H1 (cell line): ENCODE measurements around the gene HYLS1. TPM values are rescaled to one million over a fixed set of nuclear protein-coding genes. Genes with fewer than 3 reads are reported as not detected.

Source experiments
- CTCF ChIA-PET: fragments of 300-600 bp; sonication (Branson Sonifier 250); formaldehyde crosslinking; loops from one replicate; lab custom pipeline; 2021; ENCODE audit not compliant: partially characterized antibody; lab: Charles Lee
- POLR2A ChIA-PET: fragments of 300-600 bp; sonication (Branson Sonifier 250); formaldehyde crosslinking; loops from one replicate; lab custom pipeline; 2021; ENCODE audit warnings: inconsistent platforms; ENCODE audit not compliant: partially characterized antibody; lab: Charles Lee
- DNase-seq, 2 experiments: peaks; one replicate each; pipeline versions ENCODE4 v3.0.0 to v3.0.0-alpha.2; 2010 to 2022; ENCODE audit warnings: low spot score in 2 of 2, low read depth in 1 of 2, mixed read lengths in 1 of 2
- FAIRE-seq: peaks from 2 replicates; lab custom pipeline; 2011; peaks lifted over from hg19 to GRCh38; lab: Jason Lieb, UNC
- H2AFZ ChIP-seq: 2 replicates; pipeline ENCODE4 v1.8.1; 2012; ENCODE audit warnings: low read length, inconsistent platforms
- H2AK5ac ChIP-seq: 2 replicates; pipeline ENCODE4 v1.6.1; 2013; ENCODE audit warnings: low read depth, low read length
- H2BK120ac ChIP-seq: replicated peaks from 2 replicates; pipeline ENCODE3; 2013; ENCODE audit warnings: low read depth, low read length, inconsistent platforms
- H2BK12ac ChIP-seq: 2 replicates; pipeline ENCODE4 v1.6.1; 2013; ENCODE audit warnings: low read depth, low read length
- H2BK15ac ChIP-seq: 2 replicates; pipeline ENCODE4 v1.6.1; 2013; ENCODE audit warnings: low read length
- H2BK20ac ChIP-seq: 2 replicates; pipeline ENCODE4 v1.6.1; 2013; ENCODE audit warnings: low read length
- H2BK5ac ChIP-seq: 2 replicates; pipeline ENCODE4 v1.6.1; 2013; ENCODE audit warnings: low read depth, low read length
- H3K14ac ChIP-seq: 2 replicates; pipeline ENCODE4 v1.6.1; 2013; ENCODE audit warnings: inconsistent platforms; ENCODE audit not compliant: insufficient read length
- H3K18ac ChIP-seq: 2 replicates; pipeline ENCODE4 v1.6.1; 2013; ENCODE audit warnings: low read length; ENCODE audit errors: extremely low read depth
- H3K23ac ChIP-seq: 2 replicates; pipeline ENCODE4 v1.6.1; 2013; ENCODE audit warnings: inconsistent platforms; ENCODE audit not compliant: insufficient read length
- H3K23me2 ChIP-seq: 2 replicates; pipeline ENCODE4 v1.6.1; 2013; ENCODE audit warnings: low read depth, low read length
- H3K27ac ChIP-seq: 2 replicates; pipeline ENCODE4 v1.6.1; 2011; ENCODE audit warnings: low read depth, low read length, inconsistent platforms
- H3K27me3 ChIP-seq, 4 experiments: replicated peaks in 1 of 4; 1 replicate in 1 of 4; 2 replicates in 3 of 4; pipeline versions ENCODE4 v1.6.1 to v1.8.1; 2011 to 2013; ENCODE audit warnings: low read length in 3 of 4, mild to moderate bottlenecking in 3 of 4, inconsistent platforms in 2 of 4, mixed read lengths in 2 of 4, moderate library complexity in 1 of 4; ENCODE audit not compliant: control insufficient read depth in 3 of 4, insufficient read depth in 3 of 4; ENCODE audit errors: extremely low read depth in 1 of 4
- H3K36me3 ChIP-seq, 4 experiments: 2 replicates each; pipeline versions ENCODE4 v1.6.1 to v1.8.1; 2011 to 2013; ENCODE audit warnings: mild to moderate bottlenecking in 4 of 4, low read length in 3 of 4, moderate library complexity in 2 of 4, control low read depth in 1 of 4, inconsistent platforms in 1 of 4; ENCODE audit not compliant: insufficient read depth in 4 of 4, control insufficient read depth in 2 of 4
- H3K4ac ChIP-seq: replicated peaks from 2 replicates; pipeline ENCODE3; 2013; ENCODE audit warnings: low read length, low read depth, mixed read lengths, inconsistent platforms; ENCODE audit not compliant: insufficient read length
- H3K4me1 ChIP-seq, 4 experiments: replicated peaks in 1 of 4; 1 replicate in 1 of 4; 2 replicates in 3 of 4; pipeline versions ENCODE4 v1.6.1 to v1.8.1; 2011 to 2013; ENCODE audit warnings: low read length in 3 of 4, inconsistent platforms in 2 of 4, mixed read lengths in 1 of 4; ENCODE audit not compliant: insufficient read depth in 4 of 4, control insufficient read depth in 3 of 4
- H3K4me2 ChIP-seq, 2 experiments: 2 replicates each; pipeline versions ENCODE4 v1.6.1 to v1.8.1; 2011 to 2013; ENCODE audit warnings: low read depth in 2 of 2, low read length in 2 of 2, control low read depth in 1 of 2, inconsistent platforms in 1 of 2, mild to moderate bottlenecking in 1 of 2; ENCODE audit not compliant: insufficient read depth in 1 of 2
- H3K4me3 ChIP-seq, 4 experiments: fragments of 200-600, 300-600 bp in 1 of 4; sonication (generic), shearing (Covaris generic), sonication (Bioruptor Twin) in 1 of 4; 2 replicates each; pipeline versions ENCODE4 v1.5.1 to v1.8.1; 2011 to 2016; ENCODE audit warnings: low read length in 4 of 4, low read depth in 3 of 4, control low read depth in 2 of 4, inconsistent platforms in 2 of 4, mild to moderate bottlenecking in 2 of 4, mixed read lengths in 1 of 4, moderate library complexity in 1 of 4; ENCODE audit not compliant: insufficient read depth in 2 of 4; ENCODE audit errors: extremely low read depth in 1 of 4
- H3K56ac ChIP-seq: replicated peaks from 2 replicates; pipeline ENCODE3; 2013; ENCODE audit warnings: low read depth, mild to moderate bottlenecking, mixed read lengths, low read length, inconsistent platforms; ENCODE audit not compliant: insufficient read length
- H3K79me1 ChIP-seq: 2 replicates; pipeline ENCODE4 v1.6.1; 2013; ENCODE audit warnings: low read depth, low read length, control low read depth
- H3K79me2 ChIP-seq, 2 experiments: 2 replicates each; pipeline versions ENCODE4 v1.6.1 to v1.8.1; 2012 to 2013; ENCODE audit warnings: low read length in 2 of 2, mild to moderate bottlenecking in 2 of 2, inconsistent platforms in 1 of 2; ENCODE audit not compliant: insufficient read depth in 2 of 2, control insufficient read depth in 1 of 2
- H3K9ac ChIP-seq, 4 experiments: replicated peaks in 1 of 4; 1 replicate in 1 of 4; 2 replicates in 3 of 4; pipeline versions ENCODE4 v1.6.1 to v1.8.1; 2011 to 2013; ENCODE audit warnings: low read depth in 3 of 4, low read length in 3 of 4, control low read depth in 2 of 4, mild to moderate bottlenecking in 2 of 4, moderate library complexity in 2 of 4, inconsistent platforms in 1 of 4; ENCODE audit errors: extremely low read depth in 1 of 4
- H3K9me3 ChIP-seq, 2 experiments: 2 replicates each; pipeline versions ENCODE4 v1.6.1 to v1.8.1; 2012 to 2013; ENCODE audit warnings: mild to moderate bottlenecking in 2 of 2, moderate library complexity in 2 of 2, control low read depth in 1 of 2, inconsistent platforms in 1 of 2, low read depth in 1 of 2, low read length in 1 of 2, mixed read lengths in 1 of 2; ENCODE audit not compliant: insufficient read depth in 2 of 2
- H4K20me1 ChIP-seq, 2 experiments: replicated peaks in 1 of 2; 2 replicates each; pipeline versions ENCODE3 to v1.8.1; 2011 to 2013; ENCODE audit warnings: inconsistent platforms in 2 of 2, low read length in 2 of 2, mild to moderate bottlenecking in 1 of 2; ENCODE audit not compliant: insufficient read depth in 2 of 2, control insufficient read depth in 1 of 2
- H4K5ac ChIP-seq: 2 replicates; pipeline ENCODE4 v1.6.1; 2013; ENCODE audit warnings: low read length, low read depth, mixed read lengths, inconsistent platforms; ENCODE audit not compliant: insufficient read length
- H4K8ac ChIP-seq: 2 replicates; pipeline ENCODE4 v1.8.0; 2013; ENCODE audit warnings: mild to moderate bottlenecking, moderate library complexity, low read length, inconsistent platforms; ENCODE audit not compliant: insufficient read depth; ENCODE audit errors: extremely low read depth
- H4K91ac ChIP-seq: replicated peaks from 2 replicates; pipeline ENCODE3; 2013; ENCODE audit warnings: low read length, mixed read lengths, inconsistent platforms; ENCODE audit not compliant: insufficient read length
- CEBPB ChIP-seq: IDR thresholded peaks from 2 replicates; pipeline ENCODE4 v1.6.1; 2012; ENCODE audit warnings: low read depth, low read length
- CTCF ChIP-seq, 3 experiments: IDR thresholded peaks; 1 replicate in 2 of 3; 2 replicates in 1 of 3; pipeline versions ENCODE4 v1.5.1 to v1.6.1; 2011; ENCODE audit warnings: low read length in 3 of 3, mild to moderate bottlenecking in 3 of 3, inconsistent platforms in 2 of 3, low read depth in 1 of 3, moderate library complexity in 1 of 3; ENCODE audit not compliant: insufficient read depth in 1 of 3; ENCODE audit errors: control extremely low read depth in 1 of 3
- RAD21 ChIP-seq, 2 experiments: IDR thresholded peaks in 1 of 2; conservative IDR thresholded peaks in 1 of 2; 2 replicates each; pipeline ENCODE4 v1.6.1; 2011; ENCODE audit warnings: low read depth in 2 of 2, low read length in 2 of 2, improper control_type of control experiment in 1 of 2, inconsistent platforms in 1 of 2, mild to moderate bottlenecking in 1 of 2, moderate library complexity in 1 of 2
- WGBS, 2 experiments: shearing (Covaris generic) in 1 of 2; methylation state at CpG; one replicate each; pipeline versions ENCODE4 v1.1.6 to v1.1.7; 2013 to 2015; ENCODE audit warnings: low lambda C conversion rate in 2 of 2, mixed read lengths in 2 of 2, inconsistent platforms in 1 of 2, low coverage in 1 of 2, missing lambda C conversion rate in 1 of 2; ENCODE audit not compliant: insufficient replicate concordance in 2 of 2, insufficient coverage in 1 of 2, insufficient read length in 1 of 2; ENCODE audit errors: extremely low coverage in 1 of 2, missing lambda C conversion rate in 1 of 2; 5-methylcytosine and 5-hydroxymethylcytosine counted together
- polyA plus RNA-seq, 7 experiments: library from polyadenylated mRNA; depleted of rRNA in 3 of 7; stranded (reverse) in 5 of 7; unstranded in 2 of 7; fragments of >200 nt in 5 of 7; fragments of 200-250 nt in 2 of 7; gene quantifications; 1 replicate in 5 of 7; 2 replicates in 1 of 7; 4 replicates in 1 of 7; pipeline versions ENCODE4 v1.2.1 to v1.2.3, GENCODE V29; 2011 to 2013; ENCODE audit warnings: missing spikeins in 2 of 7, mixed read lengths in 2 of 7
- total RNA-seq: library from RNA; stranded (reverse); fragmentation: NEBNext Ultra II Directional; extraction: Animal tissue kit (Norgen Biotek cat#: 25700); gene quantifications from 2 replicates; pipeline ENCODE4 v1.2.1, GENCODE V29; 2021

Gene HYLS1
- total and polyA plus RNA-seq, 2 of the 8 experiments (the other 6 are each of a cell fraction or from before 2014, with no cell fraction given): 5.1 to 11.6 TPM

- no peak overlapping the region; a peak in 1 of 7 replicates for H3K9ac ChIP-seq
- H4K5ac ChIP-seq: no peak overlapping the region
- no peak overlapping the region for H2BK20ac ChIP-seq
- H3K14ac ChIP-seq: no peak overlapping the region
- no peaks in the 10 kb centered on the region for H3K79me2 ChIP-seq
- peak; percentile 66 for FAIRE-seq
- no peaks in the 10 kb centered on the region for H3K9me3 ChIP-seq
- no peak overlapping the region for H3K18ac ChIP-seq
- H3K56ac ChIP-seq: no peak overlapping the region
- H3K23me2 ChIP-seq: no peaks in the 10 kb centered on the region
- H3K36me3 ChIP-seq: no peaks in the 10 kb centered on the region; a peak in 1 of 8 replicates
- no peaks in the 10 kb centered on the region for H3K4me1 ChIP-seq
- no peak overlapping the region for H3K4me3 ChIP-seq
- no peaks in the 10 kb centered on the region for H3K79me1 ChIP-seq
- no peak overlapping the region for H2AFZ ChIP-seq
- ChIA-PET POLR2A (interaction anchor here (0.9 to 1.8 kb wide), 4 partner anchors 15 to 289 kb away, joined by 3 read pairs; partner anchors contain the start of gene PUS3), CTCF (interaction anchor here (0.7 to 4.1 kb wide), 30 partner anchors 9 to 347 kb away, joined by 3 to 29 read pairs (median 4); partner anchors contain the start of gene CDON)
- H4K91ac ChIP-seq: no peak overlapping the region
- no peak overlapping the region for H2BK120ac ChIP-seq
- DNase-seq: no peak
- H3K27me3 ChIP-seq: no peaks in the 10 kb centered on the region; a peak in 2 of 7 replicates
- 88% methylated on average over 13 of the region's 13 CpGs; no CpG with 5 or more reads in 1 of the 2 experiments for WGBS, 2 experiments
- H2AK5ac ChIP-seq: no peak overlapping the region
- H3K4ac ChIP-seq: no peak overlapping the region
- no peak overlapping the region for H3K23ac ChIP-seq
- H4K20me1 ChIP-seq: no peaks in the 10 kb centered on the region
- H3K4me2 ChIP-seq: 0 out of 4 replicates have a peak overlapping the region, but pooled peaks of 1 of the 2 experiments have one; percentile 33
- H2BK12ac ChIP-seq: no peak overlapping the region
- H3K27ac ChIP-seq: no peak overlapping the region
- H4K8ac ChIP-seq: no peak overlapping the region
- no peak overlapping the region for H2BK15ac ChIP-seq
- H2BK5ac ChIP-seq: no peak overlapping the region
- TF ChIP-seq CEBPB (no peak), RAD21 (IDR thresholded peaks at IDR 0.05 in 1 of 2, conservative IDR thresholded peaks at IDR 0.05 in 1 of 2; ENCODE audit: low read depth in 2 of 2, low read length in 2 of 2) (peak; percentile 32 to 33; a peak in 3 of 4 replicates), CTCF (IDR thresholded peaks at IDR 0.05; ENCODE audit: control extremely low read depth in 1 of 3, insufficient read depth in 1 of 3, low read depth in 1 of 3, low read length in 3 of 3) (peak; percentile 24 to 53 (median 42); a peak in 2 of 4 replicates)
- TF ChIP-seq, all 59 proteins: peak for 2
Observed at GRCh38 chr11:125918140-125918840, 30.8 kb downstream of the HYLS1 start.
